HEK293 (cell line): ENCODE measurements around the gene SLC1A1.

ENCODE experiments used
- ZNF133 ChIP-seq: fragments of 450-650 bp; formaldehyde crosslinking; IDR thresholded peaks from 2 replicates; pipeline ENCODE4 v1.5.1; 2016; ENCODE audit warnings: missing biosample characterization, missing genetic modification characterization
- TF ChIP-seq, protein P1 (sequence below): fragments of 450-650 bp; formaldehyde crosslinking; IDR thresholded peaks from 2 replicates; pipeline ENCODE4 v1.5.1; 2016; ENCODE audit warnings: missing biosample characterization, missing genetic modification characterization
- TF ChIP-seq, protein P2 (sequence below): fragments of 450-650 bp; formaldehyde crosslinking; IDR thresholded peaks from 2 replicates; pipeline ENCODE4 v1.5.1; 2016; ENCODE audit warnings: missing biosample characterization, missing genetic modification characterization, low read depth

DNA sequence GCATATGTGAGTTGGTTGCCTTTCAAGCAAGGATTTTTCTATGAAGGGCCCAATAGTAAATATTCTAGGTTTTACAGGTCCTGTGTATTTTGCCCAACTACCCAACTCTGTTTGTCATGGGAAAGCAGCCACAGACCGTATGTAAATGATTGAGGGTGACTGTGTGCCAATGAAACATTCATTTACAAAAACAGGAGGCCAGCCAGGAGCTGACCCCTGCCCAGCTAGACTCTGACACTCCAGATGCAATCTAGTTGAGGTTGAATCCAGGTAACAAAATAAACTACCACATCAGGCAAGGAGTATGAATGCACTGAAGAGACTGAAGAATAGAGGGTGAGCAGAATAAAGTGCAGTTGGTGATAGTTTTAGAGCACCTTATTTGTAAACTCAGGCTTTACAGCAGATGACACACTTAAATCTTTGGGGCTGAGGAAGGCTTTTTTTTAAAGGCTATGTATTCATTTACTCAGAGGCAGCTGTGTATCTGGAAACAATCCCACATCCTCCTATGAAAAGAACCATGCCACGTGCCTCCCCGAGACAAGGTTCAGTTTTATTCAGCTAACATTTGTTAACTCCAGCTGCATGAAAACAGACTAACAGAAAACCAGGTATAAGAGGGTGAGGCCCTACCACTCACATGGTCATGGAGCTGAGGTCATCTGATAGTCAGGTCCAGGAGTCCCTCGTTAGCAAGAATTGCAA lies 60.7 kb downstream of the SLC1A1 start:
- TF ChIP-seq, protein P1, sequence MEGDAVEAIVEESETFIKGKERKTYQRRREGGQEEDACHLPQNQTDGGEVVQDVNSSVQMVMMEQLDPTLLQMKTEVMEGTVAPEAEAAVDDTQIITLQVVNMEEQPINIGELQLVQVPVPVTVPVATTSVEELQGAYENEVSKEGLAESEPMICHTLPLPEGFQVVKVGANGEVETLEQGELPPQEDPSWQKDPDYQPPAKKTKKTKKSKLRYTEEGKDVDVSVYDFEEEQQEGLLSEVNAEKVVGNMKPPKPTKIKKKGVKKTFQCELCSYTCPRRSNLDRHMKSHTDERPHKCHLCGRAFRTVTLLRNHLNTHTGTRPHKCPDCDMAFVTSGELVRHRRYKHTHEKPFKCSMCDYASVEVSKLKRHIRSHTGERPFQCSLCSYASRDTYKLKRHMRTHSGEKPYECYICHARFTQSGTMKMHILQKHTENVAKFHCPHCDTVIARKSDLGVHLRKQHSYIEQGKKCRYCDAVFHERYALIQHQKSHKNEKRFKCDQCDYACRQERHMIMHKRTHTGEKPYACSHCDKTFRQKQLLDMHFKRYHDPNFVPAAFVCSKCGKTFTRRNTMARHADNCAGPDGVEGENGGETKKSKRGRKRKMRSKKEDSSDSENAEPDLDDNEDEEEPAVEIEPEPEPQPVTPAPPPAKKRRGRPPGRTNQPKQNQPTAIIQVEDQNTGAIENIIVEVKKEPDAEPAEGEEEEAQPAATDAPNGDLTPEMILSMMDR (tag by site-specific recombination), result no peak
- TF ChIP-seq, protein P2, sequence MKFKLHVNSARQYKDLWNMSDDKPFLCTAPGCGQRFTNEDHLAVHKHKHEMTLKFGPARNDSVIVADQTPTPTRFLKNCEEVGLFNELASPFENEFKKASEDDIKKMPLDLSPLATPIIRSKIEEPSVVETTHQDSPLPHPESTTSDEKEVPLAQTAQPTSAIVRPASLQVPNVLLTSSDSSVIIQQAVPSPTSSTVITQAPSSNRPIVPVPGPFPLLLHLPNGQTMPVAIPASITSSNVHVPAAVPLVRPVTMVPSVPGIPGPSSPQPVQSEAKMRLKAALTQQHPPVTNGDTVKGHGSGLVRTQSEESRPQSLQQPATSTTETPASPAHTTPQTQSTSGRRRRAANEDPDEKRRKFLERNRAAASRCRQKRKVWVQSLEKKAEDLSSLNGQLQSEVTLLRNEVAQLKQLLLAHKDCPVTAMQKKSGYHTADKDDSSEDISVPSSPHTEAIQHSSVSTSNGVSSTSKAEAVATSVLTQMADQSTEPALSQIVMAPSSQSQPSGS, result no peak
- TF ChIP-seq ZNF133 (tag by site-specific recombination), result no peak
